OCI-LY3 (cell line): ENCODE results near the gene TBC1D22B.

Experiments
- EZH2phosphoT487 ChIP-seq: fragments of 200-600 bp; shearing (Covaris generic); IDR thresholded peaks from 2 replicates; pipeline ENCODE4 v1.6.1; 2018; ENCODE audit warnings: antibody characterized with exemption, mixed run types, low read depth
- TF ChIP-seq, protein P1 (sequence below): fragments of 200-600, 300-600 bp; sonication (generic); IDR thresholded peaks from 2 replicates; pipeline ENCODE4 v1.5.1; 2014; ENCODE audit warnings: antibody characterized with exemption, low read length, low read depth

DNA sequence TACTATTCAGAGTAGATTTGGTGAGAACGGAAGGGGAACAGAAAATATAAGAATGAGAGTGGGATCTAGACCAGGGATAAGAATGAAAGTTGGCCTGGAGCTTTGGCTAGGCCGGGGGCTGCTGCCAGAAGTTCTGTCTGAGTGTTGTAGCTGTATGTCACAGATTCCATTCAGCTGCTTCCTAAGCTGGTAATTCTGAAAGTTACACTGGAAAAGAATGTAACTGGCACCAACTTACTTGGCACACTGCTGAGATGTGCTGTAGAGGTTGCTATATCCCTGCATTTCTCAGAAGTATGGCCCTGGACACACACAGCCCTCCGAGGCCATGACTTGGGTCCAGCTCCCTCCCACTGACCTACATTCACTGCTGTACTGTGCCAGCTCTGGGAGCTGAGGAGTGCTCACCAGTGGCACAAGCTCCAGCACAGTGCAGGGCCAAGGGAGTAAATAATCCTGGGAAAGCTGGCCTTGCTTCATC lies 26.1 kb downstream of the TBC1D22B start:
- TF ChIP-seq, protein P1, sequence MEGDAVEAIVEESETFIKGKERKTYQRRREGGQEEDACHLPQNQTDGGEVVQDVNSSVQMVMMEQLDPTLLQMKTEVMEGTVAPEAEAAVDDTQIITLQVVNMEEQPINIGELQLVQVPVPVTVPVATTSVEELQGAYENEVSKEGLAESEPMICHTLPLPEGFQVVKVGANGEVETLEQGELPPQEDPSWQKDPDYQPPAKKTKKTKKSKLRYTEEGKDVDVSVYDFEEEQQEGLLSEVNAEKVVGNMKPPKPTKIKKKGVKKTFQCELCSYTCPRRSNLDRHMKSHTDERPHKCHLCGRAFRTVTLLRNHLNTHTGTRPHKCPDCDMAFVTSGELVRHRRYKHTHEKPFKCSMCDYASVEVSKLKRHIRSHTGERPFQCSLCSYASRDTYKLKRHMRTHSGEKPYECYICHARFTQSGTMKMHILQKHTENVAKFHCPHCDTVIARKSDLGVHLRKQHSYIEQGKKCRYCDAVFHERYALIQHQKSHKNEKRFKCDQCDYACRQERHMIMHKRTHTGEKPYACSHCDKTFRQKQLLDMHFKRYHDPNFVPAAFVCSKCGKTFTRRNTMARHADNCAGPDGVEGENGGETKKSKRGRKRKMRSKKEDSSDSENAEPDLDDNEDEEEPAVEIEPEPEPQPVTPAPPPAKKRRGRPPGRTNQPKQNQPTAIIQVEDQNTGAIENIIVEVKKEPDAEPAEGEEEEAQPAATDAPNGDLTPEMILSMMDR = no peak
- TF ChIP-seq EZH2phosphoT487 = no peak
